Uterus (tissue), 2 donors: ENCODE data around the gene TBC1D1.

Source experiments
- POLR2A ChIP-seq, 2 donors: fragments of 450-650 bp; IDR thresholded peaks; one replicate each; pipeline ENCODE4 v1.6.1; 2016; ENCODE audit warnings: antibody characterized with exemption in 2 of 2, mild to moderate bottlenecking in 1 of 2, moderate library complexity in 1 of 2
- TF ChIP-seq, protein P1 (sequence below), 4 experiments: fragments of 200-600 bp in 2 of 4; fragments of 450-650 bp in 2 of 4; sonication (generic) in 2 of 4; IDR thresholded peaks; one replicate each; pipeline ENCODE4 v1.5.1; 2016 to 2019; ENCODE audit warnings: antibody characterized with exemption in 4 of 4, mild to moderate bottlenecking in 2 of 4, moderate library complexity in 1 of 4

DNA sequence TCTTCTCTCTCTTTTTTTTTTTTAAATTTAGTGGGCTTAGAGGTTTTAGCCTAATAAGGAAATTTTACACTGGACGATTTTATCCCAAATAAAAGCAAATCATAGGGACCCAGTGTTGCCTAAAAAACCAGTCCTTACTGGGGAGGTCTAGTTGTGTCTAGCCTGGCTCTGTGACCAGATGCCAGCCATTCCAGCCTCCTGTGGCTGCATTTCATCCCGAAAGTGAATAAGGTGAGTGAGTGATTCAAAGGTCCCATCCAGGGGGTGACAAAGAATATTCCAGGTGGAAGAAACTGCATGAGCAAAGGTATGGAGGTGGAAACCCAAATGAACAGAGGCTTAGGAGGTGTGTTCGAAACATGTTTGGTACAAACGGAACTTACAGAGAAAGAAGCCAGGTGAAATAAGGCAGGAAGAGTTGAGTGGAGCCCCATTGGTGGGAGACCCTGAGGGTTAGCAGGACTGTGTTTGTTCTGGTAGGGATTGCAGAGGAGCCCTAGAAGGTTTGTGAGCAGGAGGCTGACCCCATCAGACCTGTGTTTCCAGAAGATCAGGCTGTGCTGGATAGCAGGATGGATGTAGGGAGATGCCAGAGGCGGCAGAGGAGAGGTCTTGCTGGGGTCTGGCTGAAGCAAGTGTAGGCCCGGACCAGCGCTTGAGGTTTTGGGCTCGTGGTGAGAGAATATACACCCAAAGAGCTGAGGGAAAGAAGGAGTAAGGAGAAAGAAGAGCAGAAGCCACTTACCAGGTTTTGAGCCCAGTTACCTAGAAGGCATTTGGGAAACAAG, 100.9 kb downstream of the TBC1D1 start:
- TF ChIP-seq, protein P1, sequence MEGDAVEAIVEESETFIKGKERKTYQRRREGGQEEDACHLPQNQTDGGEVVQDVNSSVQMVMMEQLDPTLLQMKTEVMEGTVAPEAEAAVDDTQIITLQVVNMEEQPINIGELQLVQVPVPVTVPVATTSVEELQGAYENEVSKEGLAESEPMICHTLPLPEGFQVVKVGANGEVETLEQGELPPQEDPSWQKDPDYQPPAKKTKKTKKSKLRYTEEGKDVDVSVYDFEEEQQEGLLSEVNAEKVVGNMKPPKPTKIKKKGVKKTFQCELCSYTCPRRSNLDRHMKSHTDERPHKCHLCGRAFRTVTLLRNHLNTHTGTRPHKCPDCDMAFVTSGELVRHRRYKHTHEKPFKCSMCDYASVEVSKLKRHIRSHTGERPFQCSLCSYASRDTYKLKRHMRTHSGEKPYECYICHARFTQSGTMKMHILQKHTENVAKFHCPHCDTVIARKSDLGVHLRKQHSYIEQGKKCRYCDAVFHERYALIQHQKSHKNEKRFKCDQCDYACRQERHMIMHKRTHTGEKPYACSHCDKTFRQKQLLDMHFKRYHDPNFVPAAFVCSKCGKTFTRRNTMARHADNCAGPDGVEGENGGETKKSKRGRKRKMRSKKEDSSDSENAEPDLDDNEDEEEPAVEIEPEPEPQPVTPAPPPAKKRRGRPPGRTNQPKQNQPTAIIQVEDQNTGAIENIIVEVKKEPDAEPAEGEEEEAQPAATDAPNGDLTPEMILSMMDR (IDR thresholded peaks at IDR 0.05) = no peak
- no peak for TF ChIP-seq POLR2A (IDR thresholded peaks at IDR 0.05)
